ENCODE results near the gene RAD51B.

DNA sequence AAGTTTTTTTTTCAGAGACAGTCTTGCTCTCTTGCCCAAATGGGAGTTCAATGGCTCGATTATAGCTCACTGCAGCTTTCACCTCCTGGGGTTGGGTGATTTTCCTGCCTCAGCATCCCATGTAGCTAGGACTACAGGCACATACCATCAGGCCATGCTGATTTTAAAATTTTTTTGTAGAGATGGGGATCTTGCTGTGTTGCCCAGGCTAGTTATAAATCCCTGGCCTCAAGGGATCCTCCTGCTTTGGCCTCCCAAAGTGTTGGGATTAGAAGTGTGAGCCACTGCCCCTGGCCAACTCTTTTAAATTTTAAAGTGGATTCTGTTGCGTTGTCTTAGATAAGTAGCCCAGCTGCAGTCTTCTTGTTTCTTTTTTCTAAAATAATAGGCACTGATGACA is 115.8 kb downstream of the RAD51B start:
- TF ChIP-seq POLR2AphosphoS5 (IDR thresholded peaks at IDR 0.05; ENCODE audit: low read depth, low read length) (no peak), POLR2A (IDR thresholded peaks at IDR 0.05; ENCODE audit: low read depth, low read length) (no peak)

All from GM12892 (cell line).